ENCODE measurements around the gene LIPJ. TPM values are rescaled to one million over a fixed set of nuclear protein-coding genes. Genes with fewer than 3 reads are reported as not detected.

The LIPJ gene
- total and polyA plus RNA-seq, 11 donors, result 0.03 TPM; not detected in 10

- TF ChIP-seq CTCF (IDR thresholded peaks at IDR 0.05) (no peak), POLR2A (IDR thresholded peaks at IDR 0.05) (no peak)
- H3K4me1 ChIP-seq, result no peaks in the 10 kb centered on the region
- WGBS, 4 donors, result 74 to 89% (median 81%) methylated on average over 1 of the region's 1 CpG
- no peak overlapping the region for H3K27ac ChIP-seq
- no peaks in the 10 kb centered on the region for H3K36me3 ChIP-seq
- H3K4me3 ChIP-seq, result no peak overlapping the region
- DNase-seq (no peak), ATAC-seq (no peak)
- intact Hi-C loops (cut with DNase I), result no loop called here
- H3K27me3 ChIP-seq, result no peaks in the 10 kb centered on the region
- H3K9me3 ChIP-seq, result peaks cover 0 to 8% (median 0%) of the 10 kb centered on the region in 12 donors
Observed at GRCh38 chr10:88620441-88620840, 33.9 kb downstream of the LIPJ start.

GRCh38 chr10:88623835-88624234 is 37.3 kb downstream of the LIPJ start:
- ATAC-seq (no peak), DNase-seq (no peak)
- WGBS, 4 donors, result 65 to 70% (median 67%) methylated on average over 2 of the region's 2 CpGs
- TF ChIP-seq CTCF (IDR thresholded peaks at IDR 0.05), result no peak
- no peak for TF ChIP-seq POLR2A (IDR thresholded peaks at IDR 0.05)
- H3K4me3 ChIP-seq, result no peak overlapping the region
- H3K4me1 ChIP-seq, result no peaks in the 10 kb centered on the region
- H3K36me3 ChIP-seq, result no peaks in the 10 kb centered on the region
- intact Hi-C loops (cut with DNase I), result no loop called here
- H3K27ac ChIP-seq, result no peak overlapping the region
- H3K27me3 ChIP-seq, result no peaks in the 10 kb centered on the region
- H3K9me3 ChIP-seq, result peaks cover 0 to 14% (median 0%) of the 10 kb centered on the region in 12 donors

DNA sequence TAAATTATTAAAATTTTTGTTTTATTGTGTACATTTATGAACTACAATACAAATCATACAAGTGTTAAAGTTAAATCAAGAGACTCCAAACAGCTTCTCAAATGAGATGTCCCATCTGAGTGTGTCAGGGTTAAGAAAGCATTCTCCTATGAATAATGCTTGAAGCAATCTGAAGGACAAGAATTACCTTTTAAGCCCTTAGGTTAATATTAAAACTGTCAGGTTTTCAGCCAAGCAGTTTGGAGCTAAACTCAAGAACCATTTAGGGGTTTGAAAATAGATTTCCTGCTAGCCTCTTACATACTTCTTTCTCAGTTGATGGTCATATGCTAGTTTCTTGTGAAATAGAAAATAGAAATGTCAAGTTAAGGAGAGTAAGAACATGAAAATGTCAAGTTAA is 38.3 kb downstream of the LIPJ start:
- no peak for TF ChIP-seq CTCF (IDR thresholded peaks at IDR 0.05)
- TF ChIP-seq POLR2A (IDR thresholded peaks at IDR 0.05), result no peak
- no peaks in the 10 kb centered on the region for H3K4me1 ChIP-seq
- DNase-seq (no peak), ATAC-seq (no peak)
- H3K27me3 ChIP-seq, result no peaks in the 10 kb centered on the region
- intact Hi-C loops (cut with DNase I), result no loop called here
- H3K27ac ChIP-seq, result no peak overlapping the region
- H3K36me3 ChIP-seq, result no peaks in the 10 kb centered on the region
- peaks cover 0 to 18% (median 1%) of the 10 kb centered on the region in 12 donors for H3K9me3 ChIP-seq
- H3K4me3 ChIP-seq, result no peak overlapping the region

- Histone ChIP-seq H3K36me3 (no peaks in the 10 kb centered on the region), H3K4me1 (peaks cover 0 to 4% (median 0%) of the 10 kb centered on the region in 12 donors), H3K9me3 (peaks cover 0 to 17% (median 8%) of the 10 kb centered on the region in 12 donors), H3K4me3 (no peak overlapping the region), H3K27ac (no peak overlapping the region), H3K27me3 (peaks cover 0 to 3% (median 0%) of the 10 kb centered on the region in 9 donors)
- DNase-seq, result no peak
- TF ChIP-seq POLR2A (IDR thresholded peaks at IDR 0.05), result no peak
- no peak for TF ChIP-seq CTCF (IDR thresholded peaks at IDR 0.05)
- intact Hi-C loops (cut with DNase I), result no loop called here
- 37 to 55% (median 39%) methylated on average over 2 of the region's 2 CpGs for WGBS, 4 donors
- ATAC-seq, result no peak
Observed at GRCh38 chr10:88640186-88640585, 53.6 kb downstream of the LIPJ start.
